Psoas muscle (tissue), 8 donors: Measurements from ENCODE around the gene FAM221A. TPM values are rescaled to one million over a fixed set of nuclear protein-coding genes. Genes with fewer than 3 reads are reported as not detected.
"Not testable (repeated sequence)": the region's sequence is repeated elsewhere in the genome, so short reads cannot be mapped to it uniquely, and the experiment has no call there.

Source experiments
- ATAC-seq, 4 donors: fragments of 200-7000 bp; cut with Tn5 transposase; one replicate each; pipeline ENCODE4 v1.9.1; 2020; ENCODE audit warnings: moderate library complexity in 3 of 4, mild to moderate bottlenecking in 2 of 4
- DNase-seq, 2 donors: peaks; one replicate each; pipeline ENCODE4 v3.0.0-alpha.2; 2020
- H3K27ac ChIP-seq: fragments of 200-600 bp; one replicate; pipeline ENCODE4 v1.8.0; 2022
- H3K27me3 ChIP-seq, 3 donors: fragments of 200-600 bp in 1 of 3; one replicate each; pipeline versions ENCODE4 v1.6.1 to v1.8.0; 2013 to 2022; ENCODE audit warnings: low read length in 2 of 3, mild to moderate bottlenecking in 2 of 3, moderate library complexity in 1 of 3; ENCODE audit not compliant: insufficient read depth in 3 of 3
- H3K36me3 ChIP-seq, 2 donors: fragments of 200-600 bp in 1 of 2; one replicate each; pipeline versions ENCODE4 v1.6.1 to v1.8.0; 2013 to 2022; ENCODE audit warnings: low read depth in 1 of 2, mild to moderate bottlenecking in 1 of 2, moderate library complexity in 1 of 2; ENCODE audit not compliant: insufficient read depth in 1 of 2
- H3K4me1 ChIP-seq: fragments of 200-600 bp; one replicate; pipeline ENCODE4 v1.8.0; 2022
- H3K4me3 ChIP-seq: fragments of 200-600 bp; one replicate; pipeline ENCODE4 v1.8.0; 2022; ENCODE audit warnings: mild to moderate bottlenecking
- H3K9me3 ChIP-seq: fragments of 200-600 bp; one replicate; pipeline ENCODE4 v1.8.0; 2022
- WGBS, 3 donors: extraction: QIAGEN DNeasy Blood & Tissue Kit; methylation state at CpG; one replicate each; pipeline versions ENCODE4 v1.1.6 to v1.1.7; 2013; 5-methylcytosine and 5-hydroxymethylcytosine counted together
- intact Hi-C, 2 donors: fragments of 100-400 bp; cut with DNase I; formaldehyde crosslinking; loops; one replicate each; pipeline versions ENCODE4 v1.11.0 to v1.14.2; 2022
- polyA plus RNA-seq, 3 donors: library from polyadenylated mRNA; stranded (reverse); fragments of 200-250 nt; gene quantifications; one replicate each; pipeline ENCODE4 v1.2.3, GENCODE V29; 2013
- total RNA-seq, 4 donors: library from RNA; stranded (reverse); fragmentation: NEBNext Ultra II Directional in 2 of 4; extraction: Animal tissue kit (Norgen Biotek cat#: 25700) in 2 of 4; gene quantifications; one replicate each; pipeline versions ENCODE4 v1.2.1 to v1.2.4, GENCODE V29; 2021 to 2023
- TF ChIP-seq, protein P1 (sequence below): fragments of 200-600 bp; IDR thresholded peaks from one replicate; pipeline ENCODE4 v1.8.0; 2022; ENCODE audit warnings: antibody characterized with exemption
- donor health status: healthy with polysubstance abuse.
- donor health status: DM: no; HTN: no; CAD: no; lungs with moderate emphysema.
- donor health status: Bipolar disorder and iron deficiency.
- donor health status: healthy.
- donor health status: DM: yes; HTN: yes; CAD: no.
- donor health status: DM: no; HTN: no; CAD: no.
- donor health status: DM: no; HTN: no; CAD: no.
- donor health status: DM: yes; HTN: yes; CAD: no.

Gene FAM221A
- total and polyA plus RNA-seq, 7 donors: 0.57 to 4.0 (median 1.9) TPM

DNA sequence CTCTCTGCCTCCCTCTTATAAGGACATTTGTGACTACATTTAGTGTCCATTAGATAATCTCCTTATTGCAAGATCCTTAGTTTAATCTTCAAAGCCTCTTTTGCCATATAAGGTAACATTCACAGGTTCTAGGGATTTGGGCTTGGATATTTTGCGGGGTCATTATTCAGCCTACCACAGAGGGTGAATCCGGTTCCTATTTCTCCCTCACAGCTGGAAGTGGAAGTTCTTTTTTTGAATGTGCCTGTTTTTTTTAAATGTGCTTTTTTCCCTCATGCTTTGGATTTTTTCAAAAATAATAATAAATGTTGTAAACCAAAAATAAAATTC is 17.1 kb upstream of the FAM221A start:
- no peak overlapping the region for H3K4me3 ChIP-seq
- intact Hi-C loops: no loop called here
- no peaks in the 10 kb centered on the region for H3K4me1 ChIP-seq
- TF ChIP-seq, protein P1, sequence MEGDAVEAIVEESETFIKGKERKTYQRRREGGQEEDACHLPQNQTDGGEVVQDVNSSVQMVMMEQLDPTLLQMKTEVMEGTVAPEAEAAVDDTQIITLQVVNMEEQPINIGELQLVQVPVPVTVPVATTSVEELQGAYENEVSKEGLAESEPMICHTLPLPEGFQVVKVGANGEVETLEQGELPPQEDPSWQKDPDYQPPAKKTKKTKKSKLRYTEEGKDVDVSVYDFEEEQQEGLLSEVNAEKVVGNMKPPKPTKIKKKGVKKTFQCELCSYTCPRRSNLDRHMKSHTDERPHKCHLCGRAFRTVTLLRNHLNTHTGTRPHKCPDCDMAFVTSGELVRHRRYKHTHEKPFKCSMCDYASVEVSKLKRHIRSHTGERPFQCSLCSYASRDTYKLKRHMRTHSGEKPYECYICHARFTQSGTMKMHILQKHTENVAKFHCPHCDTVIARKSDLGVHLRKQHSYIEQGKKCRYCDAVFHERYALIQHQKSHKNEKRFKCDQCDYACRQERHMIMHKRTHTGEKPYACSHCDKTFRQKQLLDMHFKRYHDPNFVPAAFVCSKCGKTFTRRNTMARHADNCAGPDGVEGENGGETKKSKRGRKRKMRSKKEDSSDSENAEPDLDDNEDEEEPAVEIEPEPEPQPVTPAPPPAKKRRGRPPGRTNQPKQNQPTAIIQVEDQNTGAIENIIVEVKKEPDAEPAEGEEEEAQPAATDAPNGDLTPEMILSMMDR: no peak
- WGBS, 3 donors: 55 to 75% (median 57%) methylated on average over 2 of the region's 2 CpGs
- H3K27ac ChIP-seq: no peak overlapping the region
- H3K9me3 ChIP-seq: peaks cover 7% of the 10 kb centered on the region
- ATAC-seq: no peak
- no peak for DNase-seq
- no peaks in the 10 kb centered on the region for H3K36me3 ChIP-seq
- H3K27me3 ChIP-seq: no peaks in the 10 kb centered on the region

DNA sequence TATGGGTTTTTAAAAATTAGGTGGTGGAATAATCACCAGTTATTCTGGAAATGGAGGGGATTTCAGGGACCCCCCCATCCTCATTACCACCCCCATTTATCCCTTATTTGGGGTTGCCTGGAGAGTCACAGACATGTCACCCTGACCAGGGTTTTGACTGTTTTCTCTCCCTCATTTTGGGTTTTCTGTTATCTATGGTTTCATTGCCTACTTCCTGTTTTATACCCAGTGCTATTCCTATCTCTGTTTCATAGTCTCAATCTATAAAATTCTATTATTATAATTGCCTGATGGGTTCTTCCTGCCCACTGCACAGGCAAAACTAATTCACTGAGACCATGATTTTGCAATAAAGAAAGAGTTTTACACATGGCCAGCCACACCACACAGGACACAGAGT is 15.9 kb upstream of the FAM221A start:
- intact Hi-C loops: no loop called here
- Histone ChIP-seq H3K4me3 (no peak overlapping the region), H3K27me3 (no peaks in the 10 kb centered on the region), H3K4me1 (no peaks in the 10 kb centered on the region), H3K36me3 (no peaks in the 10 kb centered on the region), H3K9me3 (peaks cover 4% of the 10 kb centered on the region), H3K27ac (no peak overlapping the region)
- DNase-seq: no peak
- no peak for ATAC-seq
- TF ChIP-seq, protein P1: no peak

DNA sequence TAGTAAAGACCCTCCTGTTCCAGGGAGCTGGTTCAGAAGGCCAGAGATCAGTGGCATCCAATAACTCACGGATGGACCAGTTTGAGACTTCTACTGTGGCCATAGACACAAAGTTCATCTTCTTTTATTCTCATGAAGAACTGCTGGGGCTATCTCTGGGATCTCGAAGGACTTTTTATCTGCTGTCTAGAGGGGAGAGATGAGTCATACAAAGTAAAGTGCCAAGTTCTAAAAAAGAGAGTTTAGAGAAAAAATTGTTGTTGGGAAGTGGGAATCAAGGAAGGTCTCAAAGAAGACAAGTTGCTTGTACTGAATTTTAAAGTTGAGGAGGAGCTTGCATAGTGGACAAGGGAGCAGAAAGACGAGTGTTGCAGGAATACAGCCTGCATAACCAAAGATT is 8.0 kb upstream of the FAM221A start:
- Histone ChIP-seq H3K27ac (no peak overlapping the region), H3K36me3 (no peaks in the 10 kb centered on the region), H3K27me3 (no peaks in the 10 kb centered on the region), H3K4me1 (no peaks in the 10 kb centered on the region), H3K4me3 (no peak overlapping the region), H3K9me3 (no peaks in the 10 kb centered on the region)
- no peak for DNase-seq
- TF ChIP-seq, protein P1: no peak
- ATAC-seq: no peak
- WGBS, 3 donors: 67 to 78% (median 69%) methylated on average over 3 of the region's 3 CpGs
- intact Hi-C loops: no loop called here

DNA sequence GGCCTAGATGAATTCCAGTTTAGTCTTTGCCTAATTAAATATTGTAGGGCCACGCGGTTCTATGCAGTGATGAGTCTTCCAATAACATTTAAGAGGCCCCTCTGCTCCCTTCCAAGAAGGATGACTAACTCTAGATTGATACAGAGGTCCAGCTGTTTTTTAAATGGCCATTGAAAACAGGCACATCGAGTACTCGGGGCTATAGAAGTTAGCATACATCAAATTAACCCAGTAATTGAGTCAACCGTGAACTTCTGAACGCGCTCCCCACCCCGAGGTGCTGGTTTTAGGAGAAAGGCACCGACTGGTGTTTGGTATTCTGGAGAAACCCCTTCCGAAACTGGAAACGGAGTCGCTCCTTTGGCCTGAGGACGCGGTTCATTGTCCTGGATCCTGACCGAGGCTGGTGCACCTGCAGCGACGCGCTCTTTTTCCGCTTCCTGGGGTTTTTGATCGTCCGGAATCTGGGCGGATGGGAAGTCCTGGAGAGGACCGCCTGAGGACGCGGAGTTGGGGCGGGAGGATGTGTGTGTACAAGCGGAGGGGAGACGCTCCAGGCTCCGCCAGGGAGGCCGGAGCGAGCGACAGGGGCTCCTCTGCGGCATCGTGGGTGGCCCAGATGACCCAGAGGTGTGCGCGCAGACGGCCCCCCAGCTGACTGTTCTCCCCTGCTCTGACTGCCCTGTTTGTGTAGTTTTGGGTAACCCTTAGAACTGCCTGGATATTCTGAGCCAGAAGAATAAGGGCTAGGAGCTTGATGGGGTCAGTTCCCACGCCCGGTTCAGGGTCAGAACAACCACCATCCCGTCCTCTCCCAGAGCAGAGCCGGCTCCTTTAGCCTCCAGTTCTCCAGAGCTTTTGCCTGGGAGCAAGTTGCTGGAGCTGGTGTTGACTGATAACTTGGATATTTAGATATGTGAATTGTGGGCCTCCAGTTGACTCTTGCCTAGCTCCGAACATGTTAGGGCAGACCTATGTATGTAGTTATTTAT is 711 bp downstream of the FAM221A start:
- H3K27me3 ChIP-seq: no peaks in the 10 kb centered on the region
- 8 to 12% (median 11%) methylated on average over 41 to 42 of the region's 42 CpGs for WGBS, 3 donors
- intact Hi-C loops: loop anchor here in 1 of 2 donors (5.0 kb wide), 1 partner anchor 83 kb away; the partner anchor contains the start of gene CCDC126

DNA sequence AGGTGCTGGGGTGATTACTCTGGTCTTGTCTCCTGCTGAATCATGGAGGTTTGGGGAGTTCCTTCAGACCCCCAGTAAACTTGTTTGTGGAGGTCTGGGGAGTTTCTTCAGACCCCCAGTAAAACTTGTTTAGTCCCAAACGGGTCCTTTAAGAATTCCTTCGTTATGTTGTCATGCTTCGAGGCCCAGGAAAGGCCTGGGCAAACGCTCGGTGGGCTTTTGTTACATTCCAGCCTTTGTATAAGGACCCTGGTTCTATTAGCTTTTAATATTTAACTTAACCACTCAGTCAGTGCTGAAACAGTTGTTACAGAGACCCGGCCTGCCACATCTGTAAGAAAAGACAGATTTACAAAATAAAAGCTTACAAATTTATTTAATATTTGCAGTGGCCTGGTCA is 4.0 kb downstream of the FAM221A start:
- not testable (repeated sequence) for H3K27ac ChIP-seq, H3K27me3 ChIP-seq, H3K4me1 ChIP-seq, H3K9me3 ChIP-seq, H3K36me3 ChIP-seq, ATAC-seq, H3K4me3 ChIP-seq, DNase-seq
- WGBS, 3 donors: 54 to 73% (median 68%) methylated on average over 6 of the region's 6 CpGs
- intact Hi-C loops: loop anchor here in 1 of 2 donors (5.0 kb wide), 1 partner anchor 87 kb away; the partner anchor contains the start of gene CCDC126

More for the DNA sequence above, 711 bp downstream of the FAM221A start:
- peak; percentile 51 to 70 for DNase-seq
- ATAC-seq: peak; percentile 53 to 69 (median 61)
- no peaks in the 10 kb centered on the region for H3K9me3 ChIP-seq
- H3K4me3 ChIP-seq: peak overlapping the region; percentile 94
- peaks cover 9% of the 10 kb centered on the region for H3K4me1 ChIP-seq
- peak overlapping the region; percentile 81 for H3K27ac ChIP-seq
- H3K36me3 ChIP-seq: no peaks in the 10 kb centered on the region
- TF ChIP-seq, protein P1: no peak
